Measurements from ENCODE around the gene GLRX. TPM values are rescaled to one million over a fixed set of nuclear protein-coding genes. Genes with fewer than 3 reads are reported as not detected.
A peak's percentile ranks its signal among the peaks of the same experiment; 100 is the strongest.

The GLRX gene
- total RNA-seq, 4 donors from 2014 or later = 67.2 to 173 (median 111) TPM

GRCh38 chr5:95859661-95860060 is 37.1 kb upstream of the GLRX start:
- ATAC-seq (ENCODE audit: low FRiP score) = no peak
- no peak for DNase-seq (ENCODE audit: low spot score)
- no peak for TF ChIP-seq CTCF (IDR thresholded peaks at IDR 0.05)

GRCh38 chr5:95858661-95859595 is 36.4 kb upstream of the GLRX start:
- TF ChIP-seq CTCF (IDR thresholded peaks at IDR 0.05) = peak in 2 of 3 donors; percentile 96 to 99
- peak; percentile 69 for DNase-seq (ENCODE audit: low spot score)
- peak; percentile 91 for ATAC-seq (ENCODE audit: low FRiP score)

- DNase-seq (ENCODE audit: low spot score) (peak; percentile 40), ATAC-seq (ENCODE audit: low FRiP score) (peak; percentile 72)
- TF ChIP-seq CTCF (IDR thresholded peaks at IDR 0.05) = no peak
Measured at GRCh38 chr5:95858023-95858461, 35.5 kb upstream of the GLRX start.

DNA sequence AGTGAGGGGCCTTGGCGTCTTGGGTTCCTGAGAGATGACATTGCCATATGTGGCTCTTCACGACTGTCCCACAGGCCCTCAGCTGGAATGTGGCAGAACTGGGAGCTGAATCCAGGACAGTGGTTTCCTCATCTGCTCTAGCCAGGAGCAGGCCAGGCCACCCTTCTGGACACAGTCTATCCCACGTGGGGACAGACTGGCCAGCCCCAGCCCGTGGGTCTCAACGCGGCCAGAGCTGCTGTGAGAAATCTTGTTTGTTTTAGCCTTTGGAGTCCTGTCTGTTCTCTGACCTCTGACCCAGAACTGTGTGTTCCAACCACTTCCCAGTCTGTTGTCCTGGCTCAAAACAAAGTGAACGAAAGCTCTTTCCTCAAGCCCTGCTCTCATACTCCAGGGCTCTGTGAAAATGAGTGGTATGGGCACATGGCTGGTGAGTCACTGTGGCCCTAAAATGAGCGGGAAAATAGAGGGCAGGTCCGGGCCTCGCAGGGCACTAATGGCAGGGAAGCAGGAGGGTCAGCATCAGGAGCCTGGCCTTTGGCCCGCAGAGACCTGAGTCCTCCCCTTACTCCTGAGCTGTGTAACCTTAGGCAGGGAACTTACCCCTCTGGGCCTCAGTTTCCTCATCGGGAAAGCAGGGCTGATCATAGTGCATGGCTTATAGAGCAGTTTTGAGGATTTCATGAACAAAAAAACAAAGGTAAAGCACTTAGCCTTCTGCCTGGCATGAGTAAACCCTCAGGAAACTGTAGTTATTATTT is 34.8 kb upstream of the GLRX start:
- ATAC-seq (ENCODE audit: low FRiP score) (peak; percentile 12), DNase-seq (ENCODE audit: low spot score) (peak; percentile 46)
- TF ChIP-seq CTCF (IDR thresholded peaks at IDR 0.05) = no peak

DNA sequence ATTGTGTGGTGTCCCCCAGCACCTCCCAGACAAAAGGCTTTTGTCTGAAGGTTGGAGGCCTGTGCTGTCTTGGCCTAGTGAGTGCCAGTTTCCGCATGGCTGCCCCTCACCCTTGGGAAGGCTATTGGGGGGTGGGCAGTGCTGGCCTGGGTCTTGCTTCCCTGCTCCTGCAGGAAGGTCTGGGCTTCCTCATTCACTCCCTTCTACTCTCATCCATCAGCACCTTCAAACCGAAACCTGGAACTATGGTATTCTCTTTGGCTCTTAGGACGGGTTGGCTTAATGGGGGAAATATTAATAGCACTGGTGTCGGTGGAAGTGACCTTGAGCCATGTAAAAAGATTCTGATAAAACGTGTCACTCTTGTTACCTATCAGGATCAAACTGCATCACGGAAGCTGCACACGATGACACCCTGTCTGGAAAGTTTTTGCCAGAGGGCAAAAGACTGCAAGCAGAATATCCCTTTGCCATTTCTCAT is 34.0 kb upstream of the GLRX start:
- no peak for TF ChIP-seq CTCF (IDR thresholded peaks at IDR 0.05)
- ATAC-seq (ENCODE audit: low FRiP score) = no peak
- DNase-seq (ENCODE audit: low spot score) = no peak

- ATAC-seq (ENCODE audit: low FRiP score) (no peak), DNase-seq (ENCODE audit: low spot score) (no peak)
- TF ChIP-seq CTCF (IDR thresholded peaks at IDR 0.05) = no peak
Measured at GRCh38 chr5:95853490-95853889, 31.0 kb upstream of the GLRX start.
